Fibroblast of skin of abdomen (primary cell): ENCODE results near the gene HACD1.

Experiments used
- DNase-seq: peaks from one replicate; pipeline ENCODE4 v3.0.0-alpha.2; 2013

The HACD1 gene

GRCh38 chr10:17578603-17579002 lies 38.6 kb downstream of the HACD1 start:
- no peak for DNase-seq

- DNase-seq: no peak
Measured at GRCh38 chr10:17576768-17577167, 40.4 kb downstream of the HACD1 start.

- no peak for DNase-seq
Measured at GRCh38 chr10:17564911-17565310, 52.3 kb downstream of the HACD1 start.

- no peak for DNase-seq
Measured at GRCh38 chr10:17563452-17563851, 53.7 kb downstream of the HACD1 start.

GRCh38 chr10:17562614-17563013 lies 54.6 kb downstream of the HACD1 start:
- peak; percentile 95 for DNase-seq

- peak; percentile 76 for DNase-seq
Measured at GRCh38 chr10:17561111-17561510, 56.1 kb downstream of the HACD1 start.

- DNase-seq: no peak
Measured at GRCh38 chr10:17557459-17557858, 59.7 kb downstream of the HACD1 start.

- peak; percentile 87 for DNase-seq
Measured at GRCh38 chr10:17548770-17549169, 68.4 kb downstream of the HACD1 start.

- DNase-seq: no peak
Measured at GRCh38 chr10:17548162-17548561, 69.0 kb downstream of the HACD1 start.

- DNase-seq: peak; percentile 58
Measured at GRCh38 chr10:17547060-17547459, 70.1 kb downstream of the HACD1 start.

GRCh38 chr10:17544465-17544864 lies 72.7 kb downstream of the HACD1 start:
- DNase-seq: peak; percentile 29
